ENCODE data around the gene PELO.
"Not testable (repeated sequence)": the region's sequence is repeated elsewhere in the genome, so short reads cannot be mapped to it uniquely, and the experiment has no call there.

Gene PELO

GRCh38 chr5:52818807-52819206 is 31.1 kb downstream of the PELO start:
- H3K9me3 ChIP-seq (ENCODE audit: control insufficient read depth in 5 of 5, low read length in 5 of 5); H3K4me3 ChIP-seq (ENCODE audit: low read depth in 1 of 5, low read length in 5 of 5); H3K9ac ChIP-seq (ENCODE audit: low read length in 5 of 5); H3K27ac ChIP-seq (ENCODE audit: low read depth, low read length); H3K36me3 ChIP-seq (ENCODE audit: control insufficient read depth in 5 of 5, insufficient read depth in 5 of 5, low read length in 5 of 5); H3K27me3 ChIP-seq (ENCODE audit: control insufficient read depth in 5 of 5, insufficient read depth in 4 of 5, low read length in 5 of 5): not testable (repeated sequence)
- H3K4me1 ChIP-seq (ENCODE audit: control insufficient read depth in 5 of 5, insufficient read depth in 5 of 5, low read length in 5 of 5), result peaks cover 8 to 50% (median 22%) of the 10 kb centered on the region in 5 donors

- Histone ChIP-seq H3K27ac (ENCODE audit: low read depth, low read length) (peak overlapping the region; percentile 70), H3K4me1 (ENCODE audit: control insufficient read depth in 5 of 5, insufficient read depth in 5 of 5, low read length in 5 of 5) (peaks cover 8 to 34% (median 23%) of the 10 kb centered on the region in 5 donors)
Measured at GRCh38 chr5:52821901-52822300, 34.2 kb downstream of the PELO start.

GRCh38 chr5:52822437-52822836 is 34.7 kb downstream of the PELO start:
- Histone ChIP-seq H3K27me3 (ENCODE audit: control insufficient read depth in 5 of 5, insufficient read depth in 4 of 5, low read length in 5 of 5) (no peaks in the 10 kb centered on the region), H3K27ac (ENCODE audit: low read depth, low read length) (peak overlapping the region; percentile 70), H3K4me1 (ENCODE audit: control insufficient read depth in 5 of 5, insufficient read depth in 5 of 5, low read length in 5 of 5) (peaks cover 8 to 31% (median 23%) of the 10 kb centered on the region in 5 donors), H3K9me3 (ENCODE audit: control insufficient read depth in 5 of 5, low read length in 5 of 5) (no peaks in the 10 kb centered on the region), H3K4me3 (ENCODE audit: low read depth in 1 of 5, low read length in 5 of 5) (no peak overlapping the region), H3K36me3 (ENCODE audit: control insufficient read depth in 5 of 5, insufficient read depth in 5 of 5, low read length in 5 of 5) (no peaks in the 10 kb centered on the region), H3K9ac (ENCODE audit: low read length in 5 of 5) (no peak overlapping the region)

More at GRCh38 chr5:52821901-52822300, 34.2 kb downstream of the PELO start:
- no peak overlapping the region for H3K9ac ChIP-seq (ENCODE audit: low read length in 5 of 5)
- H3K9me3 ChIP-seq (ENCODE audit: control insufficient read depth in 5 of 5, low read length in 5 of 5), result no peaks in the 10 kb centered on the region
- H3K27me3 ChIP-seq (ENCODE audit: control insufficient read depth in 5 of 5, insufficient read depth in 4 of 5, low read length in 5 of 5), result no peaks in the 10 kb centered on the region
- H3K36me3 ChIP-seq (ENCODE audit: control insufficient read depth in 5 of 5, insufficient read depth in 5 of 5, low read length in 5 of 5), result no peaks in the 10 kb centered on the region
- no peak overlapping the region for H3K4me3 ChIP-seq (ENCODE audit: low read depth in 1 of 5, low read length in 5 of 5)

GRCh38 chr5:52824827-52825226 is 37.1 kb downstream of the PELO start:
- peaks cover 0 to 5% (median 0%) of the 10 kb centered on the region in 5 donors for H3K9me3 ChIP-seq (ENCODE audit: control insufficient read depth in 5 of 5, low read length in 5 of 5)
- no peak overlapping the region for H3K27ac ChIP-seq (ENCODE audit: low read depth, low read length)
- H3K4me1 ChIP-seq (ENCODE audit: control insufficient read depth in 5 of 5, insufficient read depth in 5 of 5, low read length in 5 of 5), result peaks cover 8 to 25% (median 18%) of the 10 kb centered on the region in 5 donors

GRCh38 chr5:52825826-52826225 is 38.1 kb downstream of the PELO start:
- Histone ChIP-seq H3K27ac (ENCODE audit: low read depth, low read length) (no peak overlapping the region), H3K36me3 (ENCODE audit: control insufficient read depth in 5 of 5, insufficient read depth in 5 of 5, low read length in 5 of 5) (no peaks in the 10 kb centered on the region), H3K9me3 (ENCODE audit: control insufficient read depth in 5 of 5, low read length in 5 of 5) (peaks cover 0 to 5% (median 0%) of the 10 kb centered on the region in 5 donors), H3K4me1 (ENCODE audit: control insufficient read depth in 5 of 5, insufficient read depth in 5 of 5, low read length in 5 of 5) (peaks cover 8 to 29% (median 22%) of the 10 kb centered on the region in 5 donors), H3K9ac (ENCODE audit: low read length in 5 of 5) (no peak overlapping the region), H3K27me3 (ENCODE audit: control insufficient read depth in 5 of 5, insufficient read depth in 4 of 5, low read length in 5 of 5) (no peaks in the 10 kb centered on the region), H3K4me3 (ENCODE audit: low read depth in 1 of 5, low read length in 5 of 5) (no peak overlapping the region)

More at GRCh38 chr5:52824827-52825226, 37.1 kb downstream of the PELO start:
- no peaks in the 10 kb centered on the region for H3K36me3 ChIP-seq (ENCODE audit: control insufficient read depth in 5 of 5, insufficient read depth in 5 of 5, low read length in 5 of 5)
- H3K27me3 ChIP-seq (ENCODE audit: control insufficient read depth in 5 of 5, insufficient read depth in 4 of 5, low read length in 5 of 5), result no peaks in the 10 kb centered on the region
- no peak overlapping the region for H3K9ac ChIP-seq (ENCODE audit: low read length in 5 of 5)
- H3K4me3 ChIP-seq (ENCODE audit: low read depth in 1 of 5, low read length in 5 of 5), result no peak overlapping the region

- Histone ChIP-seq H3K27ac (ENCODE audit: low read depth, low read length) (no peak overlapping the region), H3K4me1 (ENCODE audit: control insufficient read depth in 5 of 5, insufficient read depth in 5 of 5, low read length in 5 of 5) (peaks cover 3 to 21% (median 11%) of the 10 kb centered on the region in 5 donors)
Measured at GRCh38 chr5:52827815-52828214, 40.1 kb downstream of the PELO start.

GRCh38 chr5:52829664-52830063 is 41.9 kb downstream of the PELO start:
- H3K4me3 ChIP-seq (ENCODE audit: low read depth in 1 of 5, low read length in 5 of 5), result no peak overlapping the region
- H3K27ac ChIP-seq (ENCODE audit: low read depth, low read length), result peak overlapping the region; percentile 37
- H3K27me3 ChIP-seq (ENCODE audit: control insufficient read depth in 5 of 5, insufficient read depth in 4 of 5, low read length in 5 of 5), result no peaks in the 10 kb centered on the region
- no peaks in the 10 kb centered on the region for H3K36me3 ChIP-seq (ENCODE audit: control insufficient read depth in 5 of 5, insufficient read depth in 5 of 5, low read length in 5 of 5)
- peaks cover 0 to 5% (median 0%) of the 10 kb centered on the region in 5 donors for H3K9me3 ChIP-seq (ENCODE audit: control insufficient read depth in 5 of 5, low read length in 5 of 5)
- no peak overlapping the region for H3K9ac ChIP-seq (ENCODE audit: low read length in 5 of 5)
- peaks cover 0 to 12% (median 5%) of the 10 kb centered on the region in 5 donors for H3K4me1 ChIP-seq (ENCODE audit: control insufficient read depth in 5 of 5, insufficient read depth in 5 of 5, low read length in 5 of 5)

More at GRCh38 chr5:52827815-52828214, 40.1 kb downstream of the PELO start:
- no peak overlapping the region for H3K4me3 ChIP-seq (ENCODE audit: low read depth in 1 of 5, low read length in 5 of 5)
- no peaks in the 10 kb centered on the region for H3K27me3 ChIP-seq (ENCODE audit: control insufficient read depth in 5 of 5, insufficient read depth in 4 of 5, low read length in 5 of 5)
- no peak overlapping the region for H3K9ac ChIP-seq (ENCODE audit: low read length in 5 of 5)
- no peaks in the 10 kb centered on the region for H3K36me3 ChIP-seq (ENCODE audit: control insufficient read depth in 5 of 5, insufficient read depth in 5 of 5, low read length in 5 of 5)
- peaks cover 0 to 5% (median 0%) of the 10 kb centered on the region in 5 donors for H3K9me3 ChIP-seq (ENCODE audit: control insufficient read depth in 5 of 5, low read length in 5 of 5)

GRCh38 chr5:52830650-52831049 is 42.9 kb downstream of the PELO start:
- Histone ChIP-seq H3K4me1 (ENCODE audit: control insufficient read depth in 5 of 5, insufficient read depth in 5 of 5, low read length in 5 of 5) (peaks cover 0 to 8% (median 5%) of the 10 kb centered on the region in 5 donors), H3K27ac (ENCODE audit: low read depth, low read length) (peak overlapping the region; percentile 37), H3K36me3 (ENCODE audit: control insufficient read depth in 5 of 5, insufficient read depth in 5 of 5, low read length in 5 of 5) (no peaks in the 10 kb centered on the region), H3K9me3 (ENCODE audit: control insufficient read depth in 5 of 5, low read length in 5 of 5) (peaks cover 0 to 5% (median 0%) of the 10 kb centered on the region in 5 donors), H3K4me3 (ENCODE audit: low read depth in 1 of 5, low read length in 5 of 5) (no peak overlapping the region), H3K9ac (ENCODE audit: low read length in 5 of 5) (peak overlapping the region in 1 of 5 donors; percentile 52), H3K27me3 (ENCODE audit: control insufficient read depth in 5 of 5, insufficient read depth in 4 of 5, low read length in 5 of 5) (no peaks in the 10 kb centered on the region)

GRCh38 chr5:52831786-52832511 is 44.2 kb downstream of the PELO start:
- peaks cover 0 to 5% (median 0%) of the 10 kb centered on the region in 5 donors for H3K9me3 ChIP-seq (ENCODE audit: control insufficient read depth in 5 of 5, low read length in 5 of 5)
- no peaks in the 10 kb centered on the region for H3K27me3 ChIP-seq (ENCODE audit: control insufficient read depth in 5 of 5, insufficient read depth in 4 of 5, low read length in 5 of 5)
- H3K9ac ChIP-seq (ENCODE audit: low read length in 5 of 5), result no peak overlapping the region
- no peak overlapping the region for H3K27ac ChIP-seq (ENCODE audit: low read depth, low read length)
- peaks cover 0 to 11% (median 5%) of the 10 kb centered on the region in 5 donors for H3K4me1 ChIP-seq (ENCODE audit: control insufficient read depth in 5 of 5, insufficient read depth in 5 of 5, low read length in 5 of 5)
- no peak overlapping the region for H3K4me3 ChIP-seq (ENCODE audit: low read depth in 1 of 5, low read length in 5 of 5)
- no peaks in the 10 kb centered on the region for H3K36me3 ChIP-seq (ENCODE audit: control insufficient read depth in 5 of 5, insufficient read depth in 5 of 5, low read length in 5 of 5)

GRCh38 chr5:52834320-52834719 is 46.6 kb downstream of the PELO start:
- H3K27ac ChIP-seq (ENCODE audit: low read depth, low read length), result peak overlapping the region; percentile 13
- no peak overlapping the region for H3K9ac ChIP-seq (ENCODE audit: low read length in 5 of 5)
- no peaks in the 10 kb centered on the region for H3K9me3 ChIP-seq (ENCODE audit: control insufficient read depth in 5 of 5, low read length in 5 of 5)
- no peaks in the 10 kb centered on the region for H3K27me3 ChIP-seq (ENCODE audit: control insufficient read depth in 5 of 5, insufficient read depth in 4 of 5, low read length in 5 of 5)
- H3K36me3 ChIP-seq (ENCODE audit: control insufficient read depth in 5 of 5, insufficient read depth in 5 of 5, low read length in 5 of 5), result no peaks in the 10 kb centered on the region
- H3K4me1 ChIP-seq (ENCODE audit: control insufficient read depth in 5 of 5, insufficient read depth in 5 of 5, low read length in 5 of 5), result peaks cover 0 to 18% (median 14%) of the 10 kb centered on the region in 5 donors
- no peak overlapping the region for H3K4me3 ChIP-seq (ENCODE audit: low read depth in 1 of 5, low read length in 5 of 5)

Measured in subcutaneous abdominal adipose tissue (tissue), 5 donors.